KBM-7 (cell line): ENCODE data around the gene C10orf120.

Source experiments
- DNase-seq: peaks from one replicate; pipeline ENCODE4 v3.0.0-alpha.2; 2015
- in situ Hi-C: fragments of 300-500 bp; cut with MboI; formaldehyde crosslinking; loops from 2 replicates; pipeline ENCODE4 v1.14.3; 2020; ENCODE audit warnings: low sequenced_read_pairs, low pct_unique_long_range_greater_than_20kb, mixed read lengths

The C10orf120 gene

DNA sequence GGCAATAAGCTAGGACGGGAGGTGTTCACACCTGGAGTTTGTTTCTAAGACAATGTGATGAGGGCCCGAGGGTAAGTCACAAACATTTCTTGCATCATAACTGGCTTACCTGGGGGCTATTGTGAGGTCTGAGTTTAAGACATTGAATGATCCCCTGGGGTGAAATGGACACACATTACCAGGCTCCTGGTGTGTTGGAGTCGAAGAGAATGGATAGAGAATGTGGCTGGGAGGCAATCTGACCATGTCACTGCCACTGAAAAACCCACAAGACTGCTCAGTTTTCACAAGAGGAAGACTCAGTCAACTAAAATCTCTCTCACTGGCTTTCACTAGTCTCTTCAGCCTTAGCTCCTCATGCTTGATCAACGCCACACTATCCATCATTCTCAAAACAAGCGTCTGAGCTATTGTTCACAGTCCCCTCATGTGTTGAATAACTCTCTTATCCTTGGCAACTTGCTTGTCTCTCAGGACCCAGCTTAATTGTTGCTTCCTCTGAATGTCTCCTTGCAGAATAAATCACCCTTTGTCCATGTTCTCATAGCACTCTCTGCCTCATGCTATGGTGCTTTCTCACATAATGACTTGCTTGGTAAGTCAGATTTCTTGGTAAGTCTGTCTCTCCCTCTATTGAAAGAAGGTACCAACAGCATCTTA is at the start of gene C10orf120:
TSS of gene C10orf120 (minus strand) at position 51 of the 660 bp plus-strand sequence. CDS start 56 bp downstream, outside the sequence.
- DNase-seq, result no peak
- in situ Hi-C loops, result no loop called here

DNA sequence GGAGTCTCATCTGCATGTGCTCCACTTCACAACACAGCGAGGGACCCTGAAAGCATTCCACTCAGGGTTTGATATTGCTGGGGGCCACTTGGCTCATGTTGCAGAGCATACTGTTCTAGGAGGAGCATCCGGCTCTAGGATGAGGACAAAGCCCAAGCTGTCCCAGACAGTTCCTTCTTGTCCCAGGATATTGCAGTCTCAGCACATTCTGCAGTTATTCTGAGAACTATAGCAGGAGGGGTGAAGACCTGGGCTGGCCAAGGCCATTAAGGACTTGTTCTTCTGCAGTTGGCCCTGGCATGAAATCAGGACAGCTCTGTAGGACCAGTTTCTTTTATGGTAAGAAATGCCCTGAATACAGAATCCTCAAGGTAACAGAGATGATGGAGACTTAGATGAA is 48.9 kb upstream of the C10orf120 start:
- in situ Hi-C loops, result no loop called here

DNA sequence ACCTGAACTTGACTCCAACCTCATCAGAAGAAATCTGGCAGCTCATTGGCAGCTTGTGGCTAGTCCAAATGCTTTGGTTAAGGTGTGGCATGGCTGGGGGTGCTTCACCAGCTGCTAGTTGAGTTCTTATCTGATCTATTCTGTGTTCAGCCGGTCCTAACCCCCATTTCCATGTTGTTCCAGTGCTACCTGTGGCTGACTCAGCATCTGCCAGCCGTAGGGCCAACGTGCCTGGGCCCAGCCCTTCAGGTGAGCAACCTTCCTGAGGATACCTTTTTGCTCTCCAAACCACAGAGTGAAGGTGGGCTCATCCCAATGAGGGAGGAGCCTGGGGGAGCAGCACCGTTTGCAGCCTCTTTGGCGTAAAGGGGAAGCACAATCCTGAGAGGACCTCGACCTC is 46.8 kb upstream of the C10orf120 start:
- in situ Hi-C loops, result no loop called here
- no peak for DNase-seq

More for the DNA sequence above, 48.9 kb upstream of the C10orf120 start:
- DNase-seq, result no peak

DNA sequence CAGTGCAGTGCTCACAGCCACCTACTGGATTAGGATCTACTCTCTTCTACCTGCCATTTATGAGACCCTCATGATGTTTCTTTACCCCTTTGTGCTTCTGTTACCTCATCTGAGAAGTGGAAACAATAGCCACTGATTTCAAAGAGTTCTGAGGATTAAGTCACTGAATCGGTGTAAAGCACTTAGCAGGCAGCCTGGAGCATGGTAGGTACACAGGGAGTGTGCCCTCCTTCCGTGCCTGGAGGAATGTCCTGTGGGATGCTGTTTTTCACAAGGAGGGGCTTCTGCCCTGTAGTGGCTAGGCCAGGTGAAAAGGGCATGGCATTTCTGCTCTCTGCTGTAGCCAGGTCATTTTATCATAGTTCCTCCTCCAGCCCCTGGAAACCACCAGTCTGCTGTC is 44.6 kb upstream of the C10orf120 start:
- in situ Hi-C loops, result no loop called here
- no peak for DNase-seq

DNA sequence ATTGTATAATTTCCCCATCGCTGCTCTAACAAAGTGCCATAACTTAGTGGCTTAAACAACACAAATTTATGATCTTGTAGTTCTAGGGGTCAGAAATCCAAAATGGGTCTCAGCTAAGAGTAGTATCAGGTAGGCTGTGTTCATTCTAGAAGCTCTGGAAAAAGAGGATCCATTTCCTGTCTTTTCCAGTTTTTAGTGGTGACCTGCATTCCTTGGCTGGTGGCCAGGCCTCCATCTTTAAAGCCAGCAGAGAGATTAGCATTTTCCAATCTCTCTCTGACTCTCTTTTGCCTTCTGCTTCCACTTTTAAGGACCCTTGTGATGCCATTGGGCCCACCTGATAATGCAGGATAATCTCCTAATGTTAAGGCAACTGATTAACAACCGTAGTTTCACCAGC is 41.0 kb upstream of the C10orf120 start:
- in situ Hi-C loops, result no loop called here

DNA sequence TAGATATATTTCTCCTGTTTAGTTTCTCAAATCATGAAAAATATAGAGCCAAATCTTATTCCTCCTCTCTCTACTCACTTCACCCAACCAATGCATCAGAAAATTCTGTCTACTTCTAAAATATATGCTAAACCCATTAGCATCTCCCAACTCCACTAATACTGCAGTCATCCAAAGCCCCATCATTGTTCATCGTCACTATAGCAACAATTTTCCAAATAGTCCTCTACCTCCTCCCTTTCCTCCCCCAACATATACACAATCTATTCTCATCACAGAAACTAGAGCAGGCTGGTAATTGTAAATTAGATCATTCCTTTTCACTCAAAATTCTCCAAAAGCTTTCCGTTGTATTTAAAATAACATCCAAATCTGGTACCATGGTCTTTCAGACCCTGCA is 38.4 kb upstream of the C10orf120 start:
- in situ Hi-C loops, result no loop called here
- DNase-seq, result no peak

More for the DNA sequence above, 41.0 kb upstream of the C10orf120 start:
- DNase-seq, result no peak

DNA sequence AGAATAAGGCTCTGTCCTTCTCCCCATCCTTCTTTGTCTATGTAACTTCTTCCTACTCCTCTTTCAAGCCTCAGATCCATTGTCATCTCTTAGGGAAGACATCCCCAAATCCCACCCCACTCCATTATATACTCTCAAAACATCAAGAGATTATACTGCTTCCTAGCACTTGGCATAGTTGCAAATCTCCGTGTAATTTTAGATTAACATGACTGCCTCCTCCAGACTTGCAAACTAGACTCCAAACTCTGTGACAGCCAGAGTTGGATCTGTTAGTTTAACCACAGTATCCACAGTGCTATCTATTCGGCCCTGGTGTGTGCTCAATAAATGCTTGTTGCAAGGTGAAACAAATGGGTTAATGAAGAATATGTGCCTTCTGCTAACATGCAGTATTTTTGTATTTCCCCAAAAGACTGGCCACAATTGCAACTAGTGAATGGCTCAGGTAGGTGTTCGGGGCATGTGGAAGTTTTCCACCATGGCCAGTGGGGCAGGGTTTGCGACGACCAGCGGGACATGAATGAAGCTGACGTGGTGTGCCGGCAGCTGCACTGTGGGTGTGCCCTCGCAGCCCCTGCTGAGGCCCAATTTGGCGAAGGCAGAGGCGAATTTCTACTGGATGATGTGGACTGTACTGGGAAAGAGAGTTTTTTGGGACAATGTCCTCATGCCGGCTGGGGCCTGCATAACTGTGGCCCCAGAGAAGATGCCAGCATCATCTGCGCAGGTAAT is 34.5 kb upstream of the C10orf120 start:
- in situ Hi-C loops, result no loop called here
- DNase-seq, result no peak

DNA sequence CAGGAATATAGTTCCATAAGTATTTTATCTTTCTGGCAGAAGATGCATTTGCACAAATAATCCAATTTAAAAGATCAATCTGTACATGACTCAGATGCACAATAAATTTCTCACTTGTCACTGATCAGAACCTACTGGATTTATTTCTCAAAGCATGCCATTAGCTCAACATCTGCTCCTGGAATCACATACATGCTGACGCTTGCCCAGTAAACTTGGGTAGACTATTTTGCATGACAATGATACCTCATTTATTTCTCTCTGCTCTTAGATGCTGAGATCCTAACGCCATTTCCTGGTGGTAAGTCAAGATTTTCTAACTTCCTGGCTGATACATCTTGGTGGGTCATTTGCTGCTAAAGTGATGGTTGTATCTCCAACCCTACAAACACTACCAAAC is 33.8 kb upstream of the C10orf120 start:
- DNase-seq, result no peak
- in situ Hi-C loops, result no loop called here

DNA sequence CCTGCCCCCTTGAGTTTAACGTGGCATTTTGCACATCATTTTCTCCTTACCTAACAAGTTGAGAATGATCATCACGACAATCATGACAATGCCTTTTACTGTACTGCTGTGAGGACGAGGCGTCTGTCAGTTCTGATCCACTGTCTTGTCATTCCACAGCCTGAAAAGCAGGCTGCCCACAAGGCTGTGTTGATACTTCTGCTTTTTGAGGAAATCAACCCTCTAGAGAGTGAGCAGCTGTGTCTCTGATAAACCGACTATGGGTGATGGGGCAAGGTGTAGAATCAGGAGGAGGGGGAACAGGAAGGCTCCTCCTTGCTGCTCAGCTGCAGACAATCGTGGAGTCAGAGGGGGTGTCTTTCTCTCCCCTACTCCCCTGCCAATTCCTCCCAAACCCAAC is 30.6 kb upstream of the C10orf120 start:
- DNase-seq, result no peak
- in situ Hi-C loops, result no loop called here

DNA sequence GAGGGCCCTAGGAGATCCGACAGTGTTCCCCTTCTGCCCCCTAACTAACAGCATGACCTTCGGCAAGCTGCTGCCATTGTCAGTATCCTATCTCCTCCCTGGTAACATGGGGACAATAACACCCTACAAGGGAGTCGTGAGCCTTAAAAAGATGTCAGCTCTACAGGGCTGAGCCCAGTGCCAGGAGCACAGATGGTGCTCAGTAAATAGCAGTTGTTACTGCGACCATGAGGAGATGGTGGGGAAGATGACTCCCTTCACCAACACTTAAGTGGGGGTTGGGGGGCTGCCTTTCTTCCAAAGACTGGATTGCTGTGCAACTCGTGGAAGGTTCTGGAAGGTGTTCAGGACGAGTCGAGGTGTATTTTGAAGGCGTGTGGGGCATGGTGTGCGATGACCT is 29.5 kb upstream of the C10orf120 start:
- no peak for DNase-seq
- in situ Hi-C loops, result no loop called here

DNA sequence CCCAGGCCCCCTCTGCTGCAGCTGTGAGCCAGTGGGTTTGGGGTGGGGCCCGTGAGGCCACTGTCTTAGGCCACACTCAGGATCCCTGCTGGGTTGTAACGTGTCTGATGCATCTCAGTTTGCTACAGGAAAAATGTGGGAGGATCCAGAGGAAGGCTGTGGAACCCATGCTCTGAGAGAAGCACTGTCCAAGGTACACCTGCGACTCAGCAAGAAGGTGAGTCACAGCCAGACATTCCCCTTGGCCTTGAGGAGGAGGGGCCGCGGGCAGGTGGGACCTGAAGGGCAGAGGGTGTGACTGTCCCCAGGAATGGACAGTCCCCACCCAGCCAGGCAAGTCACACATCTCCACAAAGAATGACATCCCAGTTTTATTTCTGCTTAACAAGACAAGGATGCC is 27.8 kb upstream of the C10orf120 start:
- in situ Hi-C loops, result no loop called here
- no peak for DNase-seq

DNA sequence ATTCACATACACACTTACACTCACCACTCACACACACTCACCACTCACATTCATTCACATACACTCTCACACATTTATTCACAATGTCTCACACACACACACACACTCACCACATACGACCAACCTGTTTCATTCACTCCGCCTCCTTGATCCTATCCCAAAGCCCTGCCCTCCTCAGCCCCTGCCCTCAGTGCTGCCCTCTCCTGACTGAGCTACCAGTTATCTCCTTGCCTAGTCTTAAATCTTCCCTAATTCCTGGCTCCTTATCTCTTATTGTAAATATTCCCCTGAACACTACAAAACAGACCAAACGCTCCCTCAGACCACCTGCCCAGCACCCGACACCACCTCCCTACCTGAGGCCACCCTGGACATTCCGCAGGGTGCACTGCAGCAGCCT is 26.1 kb upstream of the C10orf120 start:
- DNase-seq, result no peak
- in situ Hi-C loops, result no loop called here

DNA sequence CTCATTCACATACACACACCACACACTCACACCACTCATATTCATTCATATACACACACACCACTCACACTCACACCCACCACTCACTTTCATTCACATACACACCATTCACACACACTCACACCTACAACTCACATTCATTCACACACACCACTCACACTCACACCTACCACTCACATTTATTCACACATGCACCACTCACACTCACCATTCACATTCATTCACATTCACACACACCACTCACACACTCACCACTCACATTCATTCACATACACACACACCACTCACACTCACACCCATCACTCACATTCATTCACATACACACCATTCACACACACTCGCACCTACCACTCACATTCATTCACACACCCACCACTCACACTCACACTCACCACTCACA is 25.4 kb upstream of the C10orf120 start:
- no peak for DNase-seq
- in situ Hi-C loops, result no loop called here

DNA sequence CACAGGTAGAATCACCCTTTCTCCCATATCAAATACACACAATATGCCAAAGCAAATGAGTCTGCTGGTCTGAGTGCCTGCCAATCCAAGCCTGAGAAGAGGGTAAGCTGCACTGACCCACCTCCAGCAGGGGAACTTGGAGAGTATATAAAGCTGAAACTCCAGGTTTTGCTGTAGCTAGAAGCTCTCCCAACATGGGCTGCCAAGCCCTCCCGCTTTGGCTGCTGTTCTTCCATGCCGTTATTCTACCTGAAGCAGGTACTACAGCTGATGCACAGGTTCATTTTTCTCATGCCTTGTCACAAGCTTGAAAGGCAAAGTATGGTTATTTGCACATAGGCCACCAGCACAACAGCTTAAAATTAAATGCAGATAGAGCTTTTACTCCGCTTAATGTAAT is 21.5 kb upstream of the C10orf120 start:
- in situ Hi-C loops, result no loop called here

DNA sequence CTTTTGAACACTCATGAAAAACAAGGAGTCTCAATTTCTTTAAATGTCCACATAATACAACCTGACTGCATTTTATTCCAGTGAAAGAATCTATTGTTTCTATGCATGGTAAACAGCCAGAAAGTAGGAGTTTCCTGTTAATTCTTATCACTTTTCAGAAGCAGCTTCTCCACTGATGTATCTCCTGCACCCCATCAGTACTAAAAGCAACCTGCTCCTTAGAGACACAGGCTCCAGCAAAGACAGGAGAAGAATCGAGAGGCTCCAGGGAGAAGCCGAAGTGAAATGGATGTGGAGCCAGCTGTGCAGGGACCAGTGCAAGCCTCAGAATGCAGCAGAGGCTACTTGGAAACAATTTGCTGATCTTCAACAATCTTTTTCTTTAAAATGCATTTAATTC is 16.4 kb upstream of the C10orf120 start:
- in situ Hi-C loops, result no loop called here
- DNase-seq, result no peak

More for the DNA sequence above, 21.5 kb upstream of the C10orf120 start:
- DNase-seq, result no peak

DNA sequence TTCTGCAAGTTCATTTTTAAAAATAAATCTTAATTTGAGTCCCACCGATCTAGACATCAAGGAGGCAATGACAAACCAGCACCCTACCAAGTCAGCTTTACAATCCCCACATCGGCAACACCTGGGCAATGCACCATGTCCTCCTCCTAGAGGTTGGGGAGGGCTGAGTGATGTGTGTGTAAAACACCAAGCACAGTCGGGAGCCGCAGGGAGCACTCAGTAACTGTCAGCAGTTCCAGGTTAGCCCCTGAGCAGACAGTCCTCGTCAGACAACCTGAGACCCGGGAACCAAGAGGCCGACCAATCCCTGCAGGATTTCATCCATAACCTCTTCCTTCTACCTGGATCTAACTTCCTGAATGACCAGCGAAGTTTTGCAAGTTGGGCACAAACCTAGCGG is 15.9 kb upstream of the C10orf120 start:
- no peak for DNase-seq
- in situ Hi-C loops, result no loop called here

DNA sequence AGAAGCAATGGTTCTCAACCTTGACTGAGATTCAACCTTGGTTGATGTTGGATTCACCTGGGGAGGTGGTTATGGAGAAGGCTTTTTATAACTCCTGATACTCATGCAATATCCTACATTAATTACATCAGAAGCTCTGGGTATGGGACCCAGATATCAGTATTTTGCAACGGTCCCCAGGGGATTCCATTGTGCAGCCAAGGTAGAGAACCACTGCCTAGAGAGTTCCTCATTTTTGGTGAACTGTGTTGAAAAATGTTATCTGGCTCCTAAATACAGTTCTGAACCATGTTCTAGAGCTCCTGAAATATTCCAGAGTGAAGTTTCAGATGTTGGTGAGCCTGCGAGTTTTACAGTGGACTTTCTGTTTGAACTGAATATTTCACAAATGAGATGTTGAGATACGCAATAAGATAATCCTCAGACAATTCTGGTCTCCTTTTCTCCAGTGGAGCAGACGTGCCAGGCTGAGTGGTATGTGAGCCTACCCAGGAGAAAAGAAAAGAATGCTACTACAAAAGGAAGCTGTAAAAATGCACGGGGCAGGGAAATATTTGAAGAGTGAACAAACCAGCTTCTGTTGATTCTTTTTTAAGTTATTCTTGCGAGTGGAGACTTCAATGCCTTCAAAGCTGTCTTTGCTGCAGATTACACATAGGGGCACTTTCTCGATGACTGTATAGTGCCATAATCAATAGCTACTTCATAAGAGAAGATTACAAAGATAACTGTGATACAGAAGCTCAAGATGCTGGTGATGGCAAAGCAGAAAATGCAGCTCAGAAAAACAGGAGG is 13.6 kb upstream of the C10orf120 start:
- no peak for DNase-seq
- in situ Hi-C loops, result no loop called here

DNA sequence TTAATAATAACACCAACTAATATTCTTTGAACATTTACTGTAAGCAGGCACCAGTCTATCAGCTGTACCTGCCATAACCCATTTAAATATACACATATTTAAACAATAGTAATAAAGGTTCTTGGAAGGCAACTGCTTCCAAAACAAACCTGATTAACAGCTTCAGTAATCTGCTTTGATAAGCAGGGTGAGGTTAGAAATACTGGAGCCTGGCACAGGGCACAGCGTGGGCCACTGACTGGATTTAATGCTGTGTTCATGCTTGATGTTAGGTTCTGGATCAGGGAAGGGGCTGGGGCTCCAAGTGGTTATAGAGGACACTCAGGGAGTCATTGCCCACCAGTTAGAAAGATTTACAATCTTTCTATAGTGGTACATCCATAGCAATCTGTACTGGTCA is 10.9 kb upstream of the C10orf120 start:
- no peak for DNase-seq
- in situ Hi-C loops, result no loop called here

DNA sequence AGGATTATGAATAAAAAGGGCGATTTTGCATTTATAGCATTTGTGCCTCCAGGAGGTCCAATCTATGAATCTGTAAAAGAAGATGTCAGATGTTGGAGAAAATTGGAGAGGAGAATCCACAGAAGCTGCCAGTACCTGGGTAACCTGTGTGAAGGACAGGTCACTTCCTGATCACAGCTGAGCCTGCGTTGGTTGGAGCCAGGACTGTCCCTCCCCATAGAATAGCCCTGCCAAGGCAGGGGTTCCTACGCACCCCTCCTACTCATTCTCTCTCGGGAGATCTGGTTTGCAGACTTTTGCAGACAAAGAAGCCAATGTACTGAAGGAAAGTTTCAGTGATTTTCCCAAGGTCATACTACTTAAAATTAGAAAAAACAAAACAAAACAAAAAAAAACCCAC is 10.3 kb upstream of the C10orf120 start:
- DNase-seq, result no peak
- in situ Hi-C loops, result no loop called here

DNA sequence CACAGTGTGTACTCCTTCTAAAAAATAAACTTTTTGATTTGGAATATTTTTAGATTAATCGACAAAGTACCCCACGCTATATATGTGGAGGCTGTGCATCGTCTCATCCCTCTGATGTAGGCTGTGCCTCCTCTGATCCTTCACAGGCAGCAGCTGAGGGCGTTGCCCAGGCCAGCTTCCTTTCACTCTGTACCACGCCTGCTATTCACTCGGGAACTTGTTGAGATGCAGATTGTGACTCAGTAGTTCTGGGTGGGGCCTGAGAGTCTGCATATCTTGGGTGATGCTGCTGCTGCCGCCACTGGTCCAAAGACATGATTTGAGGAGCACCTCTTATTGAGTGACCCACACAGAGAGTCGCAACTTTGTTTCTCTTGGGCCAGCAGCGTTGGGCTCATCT is 7.9 kb upstream of the C10orf120 start:
- in situ Hi-C loops, result no loop called here
- no peak for DNase-seq
